Measurements from ENCODE around the gene VWA5B2. TPM values are rescaled to one million over a fixed set of nuclear protein-coding genes. Genes with fewer than 3 reads are reported as not detected.
"Not testable (repeated sequence)": the region's sequence is repeated elsewhere in the genome, so short reads cannot be mapped to it uniquely, and the experiment has no call there.

VWA5B2 gene
- total RNA-seq, 2 donors from 2014 or later, result 2.2 to 3.3 TPM

DNA sequence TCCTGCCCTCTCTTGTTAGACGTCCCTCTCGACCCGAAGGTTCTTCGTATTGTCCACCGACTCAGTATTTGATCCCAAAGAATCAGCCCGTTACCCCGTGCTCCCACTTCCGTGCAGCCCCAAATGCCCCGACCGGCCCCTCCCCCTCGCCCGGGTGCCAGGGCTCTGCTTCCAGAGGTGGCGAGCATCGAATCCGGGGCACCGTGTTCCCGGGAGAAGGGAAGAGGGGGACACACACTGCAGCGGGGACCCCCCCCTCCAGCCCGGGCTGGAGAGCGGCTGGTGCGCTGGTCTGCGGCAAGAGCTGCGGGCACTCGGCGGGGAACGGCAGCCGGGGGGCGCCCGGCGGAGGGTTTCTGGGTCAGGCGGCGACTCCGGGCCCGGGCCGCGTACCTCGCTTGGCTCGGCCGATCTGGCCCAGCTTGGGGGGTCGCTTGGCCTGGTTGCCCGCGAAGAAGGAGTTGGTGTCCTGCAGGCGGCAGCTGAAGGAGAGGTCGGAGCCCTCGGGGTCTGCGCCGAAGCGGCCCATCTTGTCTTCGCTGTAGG is 31.4 kb downstream of the VWA5B2 start:
- ATAC-seq (no peak), DNase-seq (no peak)
- intact Hi-C loops (cut with DNase I, micrococcal nuclease), result no loop called here

GRCh38 chr3:184261270-184261853 is 32.0 kb downstream of the VWA5B2 start, which contains the start of gene CAMK2N2:
Gene CAMK2N2 (minus strand): TSS chr3:184261553. CDS start chr3:184261285, 268 bp downstream.
- intact Hi-C loops (cut with DNase I, micrococcal nuclease), result no loop called here
- peak; percentile 51 to 66 for DNase-seq
- ATAC-seq, result peak; percentile 85

GRCh38 chr3:184261854-184262763 is 32.7 kb downstream of the VWA5B2 start:
- DNase-seq, result no peak
- intact Hi-C loops (cut with DNase I, micrococcal nuclease), result no loop called here

GRCh38 chr3:184262764-184263179 is 33.4 kb downstream of the VWA5B2 start:
- ATAC-seq, result no peak
- intact Hi-C loops (cut with DNase I, micrococcal nuclease), result no loop called here
- DNase-seq, result no peak

More at GRCh38 chr3:184261854-184262763, 32.7 kb downstream of the VWA5B2 start:
- ATAC-seq, result peak; percentile 18

DNA sequence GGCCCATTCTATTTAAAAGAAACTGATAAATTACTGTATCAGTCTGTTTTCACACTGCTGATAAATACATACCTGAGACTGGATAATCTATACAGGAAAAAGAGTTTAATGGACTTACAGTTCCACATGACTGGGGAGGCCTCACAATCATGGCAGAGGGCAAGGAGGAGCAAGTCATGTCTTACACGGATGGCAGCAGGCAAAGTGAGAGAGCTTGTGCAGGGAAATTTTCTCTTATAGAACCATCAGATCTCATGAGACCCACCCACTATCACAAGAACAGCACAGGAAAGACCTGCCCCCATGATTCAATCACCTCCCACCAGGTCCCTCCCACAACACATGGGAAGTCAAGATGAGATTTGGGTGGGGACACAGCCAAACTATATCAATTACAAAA is 37.9 kb downstream of the VWA5B2 start:
- intact Hi-C loops (cut with DNase I, micrococcal nuclease); DNase-seq; ATAC-seq: not testable (repeated sequence)

DNA sequence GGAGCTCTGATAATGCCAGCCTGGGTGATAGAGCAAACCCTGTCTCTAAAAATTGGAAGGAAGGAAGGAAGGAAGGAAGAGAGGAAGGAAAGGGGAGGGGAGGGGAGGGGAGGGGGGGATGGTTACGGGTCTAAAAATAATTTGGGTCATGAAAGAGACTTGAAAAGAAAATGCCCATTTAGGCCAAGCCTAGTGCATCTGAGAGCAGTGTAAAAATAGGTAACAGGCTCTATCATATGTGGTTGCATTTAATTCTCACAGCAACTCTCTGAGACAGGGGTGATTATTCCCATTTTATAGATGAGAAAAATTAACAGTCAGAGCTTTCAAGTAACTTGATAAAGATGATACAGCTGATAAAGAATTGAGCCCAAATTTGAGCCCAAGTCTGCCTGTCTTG is 42.9 kb downstream of the VWA5B2 start:
- DNase-seq, result no peak
- ATAC-seq, result no peak
- intact Hi-C loops (cut with DNase I, micrococcal nuclease), result no loop called here

GRCh38 chr3:184275381-184275701 is 46.0 kb downstream of the VWA5B2 start:
- no peak for ATAC-seq
- no peak for DNase-seq
- intact Hi-C loops (cut with DNase I, micrococcal nuclease), result no loop called here

DNA sequence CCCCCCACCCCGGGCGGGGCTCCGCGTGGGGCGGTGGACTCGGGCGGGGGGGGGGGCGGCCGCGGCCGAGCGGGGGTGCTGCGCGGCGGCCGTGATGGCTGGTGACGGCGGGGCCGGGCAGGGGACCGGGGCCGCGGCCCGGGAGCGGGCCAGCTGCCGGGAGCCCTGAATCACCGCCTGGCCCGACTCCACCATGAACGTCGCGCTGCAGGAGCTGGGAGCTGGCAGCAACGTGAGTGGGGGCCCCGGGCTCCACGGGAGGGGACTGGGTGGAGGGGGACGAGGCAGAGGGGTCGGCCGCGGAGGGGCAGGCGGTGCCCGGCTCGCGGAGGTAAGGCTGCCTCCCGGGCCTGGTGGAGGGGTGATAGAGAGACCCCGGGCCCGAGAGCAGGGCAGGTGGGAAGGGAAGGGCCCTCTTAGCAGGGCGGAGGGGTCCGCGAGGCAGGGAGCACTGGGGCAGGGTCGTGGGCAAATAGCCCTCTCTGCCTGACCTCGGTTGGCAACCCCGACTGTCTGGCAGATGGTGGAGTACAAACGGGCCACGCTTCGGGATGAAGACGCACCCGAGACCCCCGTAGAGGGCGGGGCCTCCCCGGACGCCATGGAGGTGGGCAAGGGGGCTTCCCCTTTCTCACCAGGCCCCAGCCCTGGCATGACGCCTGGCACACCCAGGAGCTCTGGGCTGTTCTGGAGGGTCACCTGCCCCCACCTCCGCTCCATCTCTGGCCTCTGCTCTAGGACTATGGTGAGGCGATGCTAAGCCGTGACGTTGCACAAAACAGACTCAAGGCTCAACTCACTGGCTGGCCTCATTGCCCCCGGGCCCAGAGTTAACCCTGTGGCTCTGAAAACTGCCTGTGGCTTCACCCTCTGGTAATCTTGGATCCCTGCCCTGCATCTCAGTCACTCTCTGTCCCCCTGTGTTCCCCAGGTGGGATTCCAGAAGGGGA is 46.9 kb downstream of the VWA5B2 start, which contains the start of gene ECE2:
TSS of gene ECE2 (plus strand) at position 62 of the 950 bp plus-strand sequence. CDS start at position 194, 132 bp downstream.
- intact Hi-C loops (cut with DNase I, micrococcal nuclease), result no loop called here
- ATAC-seq (no peak), DNase-seq (no peak)

GRCh38 chr3:184277366-184277765 is 48.0 kb downstream of the VWA5B2 start:
- DNase-seq (no peak), ATAC-seq (no peak)
- intact Hi-C loops (cut with DNase I, micrococcal nuclease), result no loop called here

DNA sequence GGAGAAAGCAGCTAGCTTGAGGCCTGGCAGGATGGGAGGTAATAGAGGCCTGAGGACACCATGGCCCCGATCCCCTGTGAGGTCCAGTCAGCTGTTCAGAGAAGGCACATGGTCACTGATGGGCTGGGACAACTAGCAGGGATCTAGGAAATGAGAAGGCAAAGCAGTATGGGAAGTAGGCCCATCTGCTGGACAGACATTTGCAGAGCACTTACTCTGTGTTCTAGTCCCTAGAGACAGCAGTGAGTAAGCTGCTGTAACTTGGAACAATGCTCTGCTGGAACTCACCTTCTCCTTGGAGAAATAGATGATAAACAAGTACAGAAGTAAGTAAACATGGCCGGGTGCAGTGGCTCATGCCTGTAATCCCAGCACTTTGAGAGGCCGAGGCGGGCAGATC is 53.6 kb downstream of the VWA5B2 start:
- ATAC-seq (no peak), DNase-seq (no peak)
- intact Hi-C loops (cut with DNase I, micrococcal nuclease), result no loop called here

DNA sequence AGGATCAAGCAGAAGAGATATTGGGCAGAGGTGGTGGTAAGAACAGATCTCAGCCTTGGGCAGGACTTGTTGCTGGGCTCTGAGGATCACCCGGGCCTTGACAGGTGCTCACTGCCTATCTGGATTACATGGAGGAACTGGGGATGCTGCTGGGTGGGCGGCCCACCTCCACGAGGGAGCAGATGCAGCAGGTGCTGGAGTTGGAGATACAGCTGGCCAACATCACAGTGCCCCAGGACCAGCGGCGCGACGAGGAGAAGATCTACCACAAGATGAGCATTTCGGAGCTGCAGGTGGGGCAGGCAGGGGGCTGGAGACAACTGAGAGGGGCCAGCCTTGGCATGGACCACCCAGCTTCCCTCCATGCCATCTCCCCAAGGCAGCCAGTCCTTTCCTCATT is 54.3 kb downstream of the VWA5B2 start:
- intact Hi-C loops (cut with DNase I, micrococcal nuclease), result no loop called here
- ATAC-seq (no peak), DNase-seq (no peak)

DNA sequence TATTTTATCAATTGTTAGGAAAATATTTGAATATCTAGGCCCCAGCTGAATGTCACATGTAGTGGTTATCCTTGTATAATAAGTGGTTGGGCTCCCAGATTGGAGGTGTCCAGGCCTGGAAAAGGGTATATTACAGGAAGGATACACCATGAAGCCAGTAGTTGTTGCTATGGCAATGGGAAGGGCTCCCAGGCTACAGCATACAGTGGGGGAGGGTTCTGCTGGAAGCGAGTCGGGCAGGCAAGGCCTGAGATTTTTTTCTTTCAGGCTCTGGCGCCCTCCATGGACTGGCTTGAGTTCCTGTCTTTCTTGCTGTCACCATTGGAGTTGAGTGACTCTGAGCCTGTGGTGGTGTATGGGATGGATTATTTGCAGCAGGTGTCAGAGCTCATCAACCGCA is 55.3 kb downstream of the VWA5B2 start:
- DNase-seq, result peak in 1 of 2 donors; percentile 20
- intact Hi-C loops (cut with DNase I, micrococcal nuclease), result no loop called here
- peak; percentile 73 for ATAC-seq

GRCh38 chr3:184289426-184289938 is 60.1 kb downstream of the VWA5B2 start:
- DNase-seq (peak in 1 of 2 donors; percentile 57), ATAC-seq (peak; percentile 79)
- intact Hi-C loops (cut with DNase I, micrococcal nuclease), result no loop called here

GRCh38 chr3:184290331-184290730 is 60.9 kb downstream of the VWA5B2 start:
- intact Hi-C loops (cut with DNase I, micrococcal nuclease), result no loop called here
- ATAC-seq (no peak), DNase-seq (no peak)

- ATAC-seq, result no peak
- DNase-seq, result no peak
- intact Hi-C loops (cut with DNase I, micrococcal nuclease), result no loop called here
Measured at GRCh38 chr3:184291044-184291737, 61.8 kb downstream of the VWA5B2 start.
